B cell (primary cell): ENCODE measurements around the gene FAM107B. TPM values are rescaled to one million over a fixed set of nuclear protein-coding genes. Genes with fewer than 3 reads are reported as not detected.

Experiments used
- ATAC-seq: fragments of 200-7000 bp; cut with Tn5 transposase; one replicate; pipeline ENCODE4 v1.10.0; 2021; ENCODE audit warnings: low read depth, mild to moderate bottlenecking, moderate number of reproducible peaks, moderate library complexity
- CTCF ChIA-PET: fragments of 350-600 bp; sonication (Branson Sonifier 250); formaldehyde crosslinking; loops from one replicate; lab custom pipeline; 2021; ENCODE audit warnings: antibody characterized with exemption, inconsistent platforms; lab: Charles Lee
- POLR2A ChIA-PET: fragments of 350-600 bp; sonication (Branson Sonifier 250); formaldehyde crosslinking; loops from one replicate; lab custom pipeline; 2021; ENCODE audit warnings: antibody characterized with exemption; lab: Charles Lee
- DNase-seq: peaks from one replicate; pipeline ENCODE4 v3.0.0; 2013
- H2AFZ ChIP-seq: 2 replicates; pipeline ENCODE4 v1.6.1; 2012; ENCODE audit warnings: mild to moderate bottlenecking, low read depth, low read length; ENCODE audit not compliant: insufficient read depth, poor library complexity, severe bottlenecking
- H3K27ac ChIP-seq, 2 donors: 1 replicate in 1 of 2; 2 replicates in 1 of 2; pipeline ENCODE4 v1.5.1; 2012 to 2013; ENCODE audit warnings: low read length in 2 of 2, mild to moderate bottlenecking in 2 of 2, moderate library complexity in 1 of 2
- H3K27me3 ChIP-seq, 4 experiments: fragments of 200-600 bp in 1 of 4; sonication (generic) in 1 of 4; replicated peaks in 1 of 4; 1 replicate in 2 of 4; 2 replicates in 2 of 4; pipeline versions ENCODE4 v1.6.1 to v1.7.0; 2013 to 2016; ENCODE audit warnings: low read length in 3 of 4, mild to moderate bottlenecking in 2 of 4, mixed read lengths in 1 of 4, moderate library complexity in 1 of 4; ENCODE audit not compliant: insufficient read depth in 4 of 4, control insufficient read depth in 3 of 4; ENCODE audit errors: control extremely low read depth in 1 of 4
- H3K36me3 ChIP-seq, 2 experiments: replicated peaks in 1 of 2; 1 replicate in 1 of 2; 2 replicates in 1 of 2; pipeline versions ENCODE4 v1.6.1 to v1.7.1; 2013; ENCODE audit warnings: low read length in 1 of 2; ENCODE audit not compliant: insufficient read depth in 2 of 2, control insufficient read depth in 1 of 2; ENCODE audit errors: control extremely low read depth in 1 of 2, extremely low read depth in 1 of 2
- H3K4me1 ChIP-seq, 2 donors: fragments of 200-600 bp in 1 of 2; sonication (generic) in 1 of 2; 1 replicate in 1 of 2; 2 replicates in 1 of 2; pipeline versions ENCODE4 v1.5.1 to v1.6.1; 2013 to 2017; ENCODE audit warnings: low read length in 2 of 2; ENCODE audit not compliant: control insufficient read depth in 2 of 2, insufficient read depth in 2 of 2
- H3K4me2 ChIP-seq: replicated peaks from 2 replicates; pipeline ENCODE3; 2012; ENCODE audit warnings: mild to moderate bottlenecking, low read depth, low read length; ENCODE audit not compliant: poor library complexity, severe bottlenecking
- H3K4me3 ChIP-seq, 5 experiments: fragments of 200-600 bp in 1 of 5; sonication (generic) in 1 of 5; 1 replicate in 3 of 5; 2 replicates in 2 of 5; pipeline versions ENCODE4 v1.5.1 to v1.7.0; 2011 to 2016; ENCODE audit warnings: low read length in 4 of 5, mild to moderate bottlenecking in 4 of 5, low read depth in 2 of 5, control low read depth in 1 of 5, moderate library complexity in 1 of 5; ENCODE audit not compliant: insufficient read depth in 1 of 5; ENCODE audit errors: control extremely low read depth in 1 of 5, extremely low read depth in 1 of 5
- H3K79me2 ChIP-seq: fragments of 200-600 bp; sonication (generic); one replicate; pipeline ENCODE4 v1.6.0; 2016; ENCODE audit warnings: low read length; ENCODE audit not compliant: control insufficient read depth, insufficient read depth
- H3K9ac ChIP-seq: fragments of 200-600 bp; sonication (generic); 2 replicates; pipeline ENCODE4 v1.6.1; 2017; ENCODE audit warnings: mild to moderate bottlenecking, low read length, moderate library complexity
- H3K9me3 ChIP-seq, 3 donors: one replicate each; pipeline versions ENCODE4 v1.6.1 to v1.7.1; 2013; ENCODE audit warnings: low read length in 2 of 3; ENCODE audit not compliant: control insufficient read depth in 2 of 3, insufficient read depth in 1 of 3; ENCODE audit errors: control extremely low read depth in 1 of 3
- H4K20me1 ChIP-seq: 2 replicates; pipeline ENCODE4 v1.6.0; 2012; ENCODE audit warnings: mild to moderate bottlenecking, low read length; ENCODE audit not compliant: insufficient read depth, control insufficient read depth, poor library complexity, severe bottlenecking
- H3K27ac Mint-ChIP-seq: one replicate; pipeline ENCODE4 v1.8.0; 2021; ENCODE audit warnings: mixed read lengths
- H3K27me3 Mint-ChIP-seq: one replicate; pipeline ENCODE4 v1.8.0; 2021; ENCODE audit warnings: mixed read lengths
- H3K4me1 Mint-ChIP-seq: one replicate; pipeline ENCODE4 v1.8.0; 2021; ENCODE audit warnings: mixed read lengths
- H3K4me3 Mint-ChIP-seq: one replicate; pipeline ENCODE4 v1.8.0; 2021; ENCODE audit warnings: mixed read lengths
- H3K9me3 Mint-ChIP-seq: one replicate; pipeline ENCODE4 v1.8.0; 2022; ENCODE audit warnings: mixed read lengths; ENCODE audit not compliant: insufficient read depth
- CTCF ChIP-seq: fragments of 200-600 bp; IDR thresholded peaks from one replicate; pipeline ENCODE4 v1.8.0; 2022; ENCODE audit warnings: antibody characterized with exemption, mild to moderate bottlenecking
- EZH2 ChIP-seq: IDR thresholded peaks from 2 replicates; pipeline ENCODE4 v1.6.1; 2012; ENCODE audit warnings: borderline replicate concordance, low read depth, mild to moderate bottlenecking, moderate library complexity, low read length; ENCODE audit not compliant: insufficient read depth, poor library complexity, severe bottlenecking
- WGBS: methylation state at CpG from one replicate; pipeline ENCODE4 v1.1.5; 2013; ENCODE audit warnings: missing lambda C conversion rate; ENCODE audit not compliant: insufficient coverage; 5-methylcytosine and 5-hydroxymethylcytosine counted together
- intact Hi-C: fragments of 100-400 bp; cut with micrococcal nuclease; formaldehyde crosslinking; loops from one replicate; pipeline ENCODE4 v1.10.0; 2022
- polyA plus RNA-seq: library from polyadenylated mRNA; depleted of rRNA; stranded (reverse); fragments of >200 nt; gene quantifications from 2 replicates; pipeline ENCODE4 v1.2.3, GENCODE V29; 2012
- total RNA-seq, 2 donors: library from RNA; stranded (reverse); fragments of 120-200 nt in 1 of 2; gene quantifications; 1 replicate in 1 of 2; 2 replicates in 1 of 2; pipeline versions ENCODE4 v1.2.3 to v1.2.4, GENCODE V29; 2013 to 2022

FAM107B gene
- total and polyA plus RNA-seq, 2 donors (not counting 1 experiment from before 2014, with no cell fraction given), result 31.9 to 318 TPM

GRCh38 chr10:14695847-14696480 is 78.7 kb downstream of the FAM107B start:
- Histone ChIP-seq H3K79me2 (no peaks in the 10 kb centered on the region), H3K4me3 (no peak overlapping the region), H3K9ac (no peak overlapping the region), H4K20me1 (no peaks in the 10 kb centered on the region), H2AFZ (no peak overlapping the region), H3K27ac (no peak overlapping the region), H3K9me3 (peaks cover 0 to 6% (median 0%) of the 10 kb centered on the region in 3 donors), H3K27me3 (no peaks in the 10 kb centered on the region), H3K4me2 (no peak overlapping the region), H3K36me3 (no peaks in the 10 kb centered on the region), H3K4me1 (peaks cover 0 to 6% of the 10 kb centered on the region in 2 donors)
- WGBS, result 83% methylated on average over 1 of the region's 3 CpGs
- intact Hi-C loops, result no loop called here
- ChIA-PET POLR2A (interaction anchor here (0.6 kb wide), 1 partner anchor 46 kb away, joined by 4 read pairs; no protein-coding TSS in a partner anchor), CTCF (interaction anchor here (1.3 to 1.4 kb wide), 2 partner anchors 9 to 31 kb away, joined by 3 to 4 read pairs; no protein-coding TSS in a partner anchor)
- TF ChIP-seq CTCF, result no peak
- no peak for TF ChIP-seq EZH2
- Mint-ChIP-seq H3K9me3 (no peaks in the 10 kb centered on the region), H3K4me3 (no peak overlapping the region), H3K4me1 (peaks cover 6% of the 10 kb centered on the region), H3K27me3 (no peaks in the 10 kb centered on the region), H3K27ac (no peak overlapping the region)
- DNase-seq (peak; percentile 30), ATAC-seq (no peak)

GRCh38 chr10:14693891-14694290 is 80.8 kb downstream of the FAM107B start:
- Histone ChIP-seq H3K9ac (no peak overlapping the region), H3K36me3 (no peaks in the 10 kb centered on the region), H3K4me2 (no peak overlapping the region), H3K27me3 (no peaks in the 10 kb centered on the region), H3K79me2 (no peaks in the 10 kb centered on the region), H3K4me3 (no peak overlapping the region), H2AFZ (no peak overlapping the region), H3K27ac (no peak overlapping the region), H3K9me3 (no peaks in the 10 kb centered on the region), H4K20me1 (no peaks in the 10 kb centered on the region), H3K4me1 (peaks cover 0 to 6% of the 10 kb centered on the region in 2 donors)
- no CpG with 5 or more reads among the region's 2 CpGs for WGBS
- H3K4me3 Mint-ChIP-seq, result no peak overlapping the region
- H3K27me3 Mint-ChIP-seq, result no peaks in the 10 kb centered on the region
- peaks cover 5% of the 10 kb centered on the region for H3K4me1 Mint-ChIP-seq
- ATAC-seq, result no peak
- ChIA-PET POLR2A (no interaction called here), CTCF (no interaction called here)
- H3K9me3 Mint-ChIP-seq, result no peaks in the 10 kb centered on the region
- no peak overlapping the region for H3K27ac Mint-ChIP-seq
- intact Hi-C loops, result no loop called here
- no peak for DNase-seq
- TF ChIP-seq CTCF (no peak), EZH2 (no peak)
